Esophagus (tissue), 2 donors: Measurements from ENCODE around the gene APOM. TPM values are rescaled to one million over a fixed set of nuclear protein-coding genes. Genes with fewer than 3 reads are reported as not detected.
A peak's percentile ranks its signal among the peaks of the same experiment; 100 is the strongest.

Source experiments
- H3K27ac ChIP-seq, 2 donors: one replicate each; pipeline ENCODE4 v1.5.1; 2013; ENCODE audit warnings: low read depth in 2 of 2, mild to moderate bottlenecking in 2 of 2, inconsistent platforms in 1 of 2, low read length in 1 of 2, moderate library complexity in 1 of 2
- H3K27me3 ChIP-seq, 2 donors: one replicate each; pipeline ENCODE4 v1.6.1; 2013; ENCODE audit warnings: low read length in 2 of 2, control low read depth in 1 of 2, mild to moderate bottlenecking in 1 of 2; ENCODE audit not compliant: insufficient read depth in 2 of 2, control insufficient read depth in 1 of 2
- H3K36me3 ChIP-seq, 2 donors: one replicate each; pipeline ENCODE4 v1.6.1; 2013; ENCODE audit warnings: low read length in 1 of 2; ENCODE audit not compliant: control insufficient read depth in 2 of 2, insufficient read depth in 2 of 2
- H3K4me1 ChIP-seq, 2 donors: one replicate each; pipeline ENCODE4 v1.6.1; 2013; ENCODE audit warnings: low read length in 1 of 2; ENCODE audit not compliant: control insufficient read depth in 2 of 2, insufficient read depth in 2 of 2
- H3K4me3 ChIP-seq, 2 donors: one replicate each; pipeline ENCODE4 v1.5.1; 2013; ENCODE audit warnings: low read length in 2 of 2, mild to moderate bottlenecking in 2 of 2, low read depth in 1 of 2, moderate library complexity in 1 of 2
- H3K9me3 ChIP-seq, 2 donors: one replicate each; pipeline ENCODE4 v1.6.1; 2013; ENCODE audit warnings: mild to moderate bottlenecking in 2 of 2, low read depth in 1 of 2, low read length in 1 of 2, moderate library complexity in 1 of 2; ENCODE audit not compliant: control insufficient read depth in 2 of 2, insufficient read depth in 1 of 2
- WGBS, 2 donors: extraction: QIAGEN DNeasy Blood & Tissue Kit; methylation state at CpG; one replicate each; pipeline ENCODE4 v1.1.7; 2013; 5-methylcytosine and 5-hydroxymethylcytosine counted together
- polyA plus RNA-seq, 2 donors: library from polyadenylated mRNA; stranded (reverse); fragments of 200-250 nt; gene quantifications; one replicate each; pipeline ENCODE4 v1.2.3, GENCODE V29; 2013
- donor health status: healthy with polysubstance abuse.
- donor health status: Bipolar disorder and iron deficiency.

Gene APOM
- polyA plus RNA-seq, 2 donors: 4.3 to 6.0 TPM

DNA sequence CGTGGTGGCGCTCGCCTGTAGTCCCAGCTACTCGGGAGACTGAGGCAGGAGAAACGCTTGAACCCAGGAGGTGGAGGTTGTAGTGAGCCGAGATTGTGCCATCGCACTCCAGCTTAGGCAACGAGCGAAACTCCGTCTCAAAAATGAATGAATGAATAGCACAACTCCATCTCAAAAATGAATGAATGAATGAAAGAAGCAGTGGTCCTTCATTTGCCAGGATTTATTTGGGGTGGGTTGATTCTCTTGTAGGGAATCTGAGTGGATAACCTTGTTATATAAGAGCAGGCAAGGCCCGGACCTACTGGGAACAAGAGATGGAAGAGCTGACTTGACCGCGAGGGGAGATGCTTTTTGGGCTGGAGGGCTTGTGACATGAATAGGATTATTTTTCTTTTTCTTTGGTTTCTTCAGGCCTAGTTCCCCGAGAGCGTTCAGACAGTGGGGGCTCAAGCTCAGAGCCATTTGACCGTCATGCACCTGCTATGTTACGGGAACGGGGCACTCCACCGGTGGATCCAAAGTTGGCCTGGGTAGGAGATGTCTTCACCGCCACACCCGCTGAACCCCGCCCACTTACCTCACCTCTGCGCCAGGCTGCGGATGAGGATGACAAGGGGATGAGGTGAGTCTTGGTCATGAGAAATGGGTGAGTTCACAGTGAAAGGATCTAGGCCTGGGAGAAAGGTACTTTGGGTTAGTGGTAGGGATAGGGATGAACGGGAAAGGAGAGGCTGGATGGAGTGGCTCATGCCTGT, 25.3 kb upstream of the APOM start:
- Histone ChIP-seq H3K27me3 (no peaks in the 10 kb centered on the region), H3K4me1 (no peaks in the 10 kb centered on the region), H3K27ac (no peak overlapping the region), H3K4me3 (no peak overlapping the region), H3K36me3 (peaks cover 37 to 69% of the 10 kb centered on the region in 2 donors), H3K9me3 (no peaks in the 10 kb centered on the region)
- WGBS, 2 donors: 89 to 90% methylated on average over 25 of the region's 25 CpGs

GRCh38 chr6:31631209-31631608, 24.5 kb upstream of the APOM start:
- Histone ChIP-seq H3K27ac (no peak overlapping the region), H3K27me3 (no peaks in the 10 kb centered on the region), H3K9me3 (no peaks in the 10 kb centered on the region), H3K36me3 (peaks cover 37 to 68% of the 10 kb centered on the region in 2 donors), H3K4me1 (no peaks in the 10 kb centered on the region), H3K4me3 (no peak overlapping the region)
- WGBS, 2 donors: 86 to 89% methylated on average over 12 to 16 of the region's 16 CpGs

- Histone ChIP-seq H3K27me3 (no peaks in the 10 kb centered on the region), H3K4me1 (no peaks in the 10 kb centered on the region), H3K27ac (no peak overlapping the region), H3K9me3 (no peaks in the 10 kb centered on the region), H3K4me3 (no peak overlapping the region), H3K36me3 (peaks cover 42 to 67% of the 10 kb centered on the region in 2 donors)
- WGBS, 2 donors: 85 to 86% methylated on average over 32 of the region's 32 CpGs
Measured at GRCh38 chr6:31631681-31632278, 23.9 kb upstream of the APOM start.

- Histone ChIP-seq H3K4me1 (no peaks in the 10 kb centered on the region), H3K36me3 (peaks cover 43 to 67% of the 10 kb centered on the region in 2 donors), H3K4me3 (no peak overlapping the region), H3K27ac (no peak overlapping the region), H3K9me3 (no peaks in the 10 kb centered on the region), H3K27me3 (no peaks in the 10 kb centered on the region)
- WGBS, 2 donors: 89 to 91% methylated on average over 26 of the region's 26 CpGs
Measured at GRCh38 chr6:31632279-31632946, 23.3 kb upstream of the APOM start.

- no peaks in the 10 kb centered on the region for H3K4me1 ChIP-seq
- H3K9me3 ChIP-seq: no peaks in the 10 kb centered on the region
- H3K27me3 ChIP-seq: no peaks in the 10 kb centered on the region
- H3K36me3 ChIP-seq: peaks cover 38 to 61% of the 10 kb centered on the region in 2 donors
- no peak overlapping the region for H3K4me3 ChIP-seq
- 88 to 91% methylated on average over 7 of the region's 7 CpGs for WGBS, 2 donors
- H3K27ac ChIP-seq: no peak overlapping the region
Measured at GRCh38 chr6:31633447-31633846, 22.2 kb upstream of the APOM start.

DNA sequence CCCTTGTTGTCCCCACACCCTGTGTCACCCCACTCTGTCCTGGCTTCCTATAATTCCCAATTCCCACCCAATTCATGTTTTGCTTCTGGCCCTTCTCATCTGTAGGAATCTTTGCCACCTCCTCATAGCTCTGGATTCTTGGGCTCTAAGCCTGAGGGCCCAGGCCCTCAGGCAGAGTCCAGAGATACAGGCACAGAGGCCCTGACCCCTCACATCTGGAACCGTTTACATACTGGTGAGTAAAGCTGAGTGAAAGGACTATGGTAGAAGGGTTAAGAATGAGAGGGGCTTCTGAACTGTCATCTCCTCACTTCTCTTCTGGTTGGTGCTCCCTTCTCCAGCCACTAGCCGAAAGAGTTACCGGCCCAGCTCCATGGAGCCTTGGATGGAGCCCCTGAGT, 21.6 kb upstream of the APOM start:
- H3K27me3 ChIP-seq: no peaks in the 10 kb centered on the region
- H3K4me3 ChIP-seq: no peak overlapping the region
- H3K36me3 ChIP-seq: peaks cover 41 to 61% of the 10 kb centered on the region in 2 donors
- H3K4me1 ChIP-seq: no peaks in the 10 kb centered on the region
- no peaks in the 10 kb centered on the region for H3K9me3 ChIP-seq
- 88 to 89% methylated on average over 3 of the region's 3 CpGs for WGBS, 2 donors
- H3K27ac ChIP-seq: no peak overlapping the region

DNA sequence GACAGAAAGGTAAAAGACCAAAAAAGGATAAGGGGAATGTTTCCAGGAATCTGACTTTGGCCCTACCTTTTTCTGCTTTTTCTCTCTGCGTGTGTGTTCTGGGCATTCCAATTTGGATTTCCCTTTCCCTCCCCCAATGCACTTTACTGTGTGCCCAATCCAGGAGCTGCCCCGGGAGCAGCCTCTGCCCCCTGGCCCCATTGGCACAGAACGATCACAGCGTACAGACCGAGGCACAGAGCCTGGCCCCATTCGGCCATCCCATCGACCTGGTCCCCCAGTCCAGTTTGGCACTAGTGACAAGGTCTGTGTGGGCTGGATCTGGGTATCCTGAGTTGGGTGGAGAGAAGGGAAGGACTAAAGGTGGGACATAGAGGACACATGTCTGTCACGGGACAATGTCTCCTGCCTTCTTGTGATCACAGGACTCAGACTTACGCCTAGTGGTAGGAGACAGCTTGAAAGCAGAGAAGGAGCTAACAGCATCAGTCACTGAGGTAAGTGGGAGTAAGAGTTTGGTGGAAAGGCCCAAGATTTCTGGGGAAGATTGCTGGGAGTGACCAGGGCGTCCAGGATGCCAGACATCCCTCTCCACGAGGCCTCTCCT, 20.6 kb upstream of the APOM start:
- Histone ChIP-seq H3K4me3 (no peak overlapping the region), H3K36me3 (peaks cover 43 to 68% of the 10 kb centered on the region in 2 donors), H3K4me1 (no peaks in the 10 kb centered on the region), H3K9me3 (no peaks in the 10 kb centered on the region), H3K27me3 (no peaks in the 10 kb centered on the region), H3K27ac (no peak overlapping the region)
- 79 to 81% methylated on average over 11 of the region's 11 CpGs for WGBS, 2 donors

GRCh38 chr6:31636698-31637596, 18.7 kb upstream of the APOM start:
- Histone ChIP-seq H3K27ac (no peak overlapping the region), H3K4me3 (no peak overlapping the region), H3K36me3 (peaks cover 55 to 67% of the 10 kb centered on the region in 2 donors), H3K4me1 (no peaks in the 10 kb centered on the region), H3K9me3 (no peaks in the 10 kb centered on the region), H3K27me3 (no peaks in the 10 kb centered on the region)
- 77% methylated on average over 27 of the region's 27 CpGs for WGBS, 2 donors

GRCh38 chr6:31639043-31639442, 16.7 kb upstream of the APOM start:
- Histone ChIP-seq H3K9me3 (no peaks in the 10 kb centered on the region), H3K27ac (peak overlapping the region in 1 of 2 donors; percentile 8), H3K4me1 (no peaks in the 10 kb centered on the region), H3K4me3 (no peak overlapping the region), H3K36me3 (peaks cover 64 to 66% of the 10 kb centered on the region in 2 donors), H3K27me3 (no peaks in the 10 kb centered on the region)
- 76 to 82% methylated on average over 9 of the region's 9 CpGs for WGBS, 2 donors
